ENCODE measurements around the gene DPP6. TPM values are rescaled to one million over a fixed set of nuclear protein-coding genes. Genes with fewer than 3 reads are reported as not detected.

The DPP6 gene
- total RNA-seq, 8 experiments from 2014 or later: 0.07 to 21.1 (median 1.7) TPM

DNA sequence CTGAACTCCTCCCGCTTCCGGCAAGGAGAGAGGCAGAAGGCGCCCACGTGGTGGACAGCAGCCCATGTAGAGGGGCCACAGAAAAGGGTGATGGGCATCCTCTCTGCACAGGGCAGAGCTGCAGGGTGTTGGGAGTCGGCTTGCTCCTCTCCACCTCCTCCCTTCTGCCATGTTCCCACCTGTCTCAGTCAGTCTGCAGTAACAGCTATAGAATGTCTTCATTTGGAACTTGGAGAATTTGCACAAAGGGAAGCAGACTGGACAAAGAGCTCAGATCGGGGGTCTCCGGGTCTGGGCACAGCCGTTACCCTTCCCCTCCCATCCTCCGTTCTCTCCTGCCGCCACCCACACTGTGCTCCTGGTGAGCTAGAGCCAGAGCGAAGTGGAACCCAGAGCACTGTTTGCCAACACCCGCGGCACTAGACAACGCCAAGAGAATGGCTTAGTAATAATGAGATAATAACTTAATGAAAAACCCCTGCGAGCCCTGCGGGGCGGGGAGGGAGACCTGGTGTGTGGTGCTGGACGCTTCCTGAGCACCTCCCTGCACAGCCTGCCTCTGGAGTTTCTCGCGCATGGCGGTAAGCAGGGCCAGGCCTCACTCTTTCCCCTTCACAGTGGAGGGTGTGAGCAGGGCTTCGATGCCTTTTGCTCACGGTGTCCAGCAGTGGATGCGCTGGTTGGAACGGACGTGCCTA, 696.0 kb downstream of the DPP6 start:
- in situ Hi-C loops (cut with MboI; ENCODE audit: low pct_unique_long_range_greater_than_20kb in 2 of 9, low sequenced_read_pairs in 9 of 9, unreplicated experiment in 9 of 9): no loop called here
- 20 to 100% (median 73%) methylated on average over 1 to 11 of the region's 26 CpGs; no CpG with 5 or more reads in 1 of the 10 experiments for WGBS, 10 experiments

DNA sequence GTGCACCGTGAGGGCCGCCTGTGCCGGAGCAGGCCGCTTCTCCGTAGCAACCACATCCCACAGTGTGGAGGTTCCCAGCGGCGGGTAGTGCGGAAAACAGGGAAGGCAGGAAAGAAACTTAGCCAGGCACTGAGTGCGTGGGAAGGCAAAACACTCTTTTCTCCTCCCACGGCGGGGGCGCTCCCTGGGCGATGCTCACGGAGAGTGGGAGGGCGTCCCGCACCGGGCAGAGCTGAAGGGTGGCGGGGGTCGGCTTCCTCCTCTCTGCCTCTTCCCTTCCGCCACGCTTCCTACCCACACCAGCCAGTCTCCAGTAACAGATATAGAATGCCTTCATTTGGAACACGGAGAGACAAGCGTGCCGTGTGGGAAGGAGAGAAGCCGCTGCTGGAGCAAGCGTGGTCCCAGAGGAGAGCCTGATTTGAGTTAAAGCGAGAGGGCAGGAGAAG, 698.2 kb downstream of the DPP6 start:
- Histone ChIP-seq H3K27ac (no peak overlapping the region), H3K4me3 (no peak overlapping the region), H3K4me1 (replicated peaks in 1 of 2) (no peaks in the 10 kb centered on the region)
- 31 to 85% (median 82%) methylated on average over 3 to 11 of the region's 27 CpGs; no CpG with 5 or more reads in 7 of the 10 experiments for WGBS, 10 experiments
- in situ Hi-C loops (cut with MboI; ENCODE audit: low pct_unique_long_range_greater_than_20kb in 2 of 9, low sequenced_read_pairs in 9 of 9, unreplicated experiment in 9 of 9): no loop called here
- no peak for ATAC-seq (replicated peaks in 6 of 8)

More for the DNA sequence above, 696.0 kb downstream of the DPP6 start:
- Histone ChIP-seq H3K4me1 (replicated peaks in 1 of 2) (no peaks in the 10 kb centered on the region), H3K27ac (no peak overlapping the region), H3K4me3 (no peak overlapping the region)
- no peak for ATAC-seq (replicated peaks in 6 of 8)

DNA sequence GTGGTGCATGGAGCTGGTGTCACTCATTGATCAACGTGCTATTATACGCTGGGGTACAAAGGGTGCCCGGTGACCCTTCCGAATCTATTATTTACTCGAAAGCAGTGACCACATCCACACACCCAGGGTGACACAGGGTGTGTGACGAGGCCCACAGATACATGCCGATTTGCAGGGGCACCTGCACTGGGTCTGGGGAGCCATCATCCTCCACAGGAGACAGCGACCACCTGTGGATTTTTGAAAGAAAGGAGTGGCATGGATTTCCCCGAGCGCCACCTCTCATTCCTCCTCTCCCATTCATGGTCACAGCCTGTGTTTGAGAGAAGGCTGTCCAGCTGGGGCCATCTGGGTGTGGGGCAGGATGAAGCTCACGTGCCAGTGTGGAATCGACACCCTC, 701.0 kb downstream of the DPP6 start:
- no peak overlapping the region for H3K27ac ChIP-seq
- in situ Hi-C loops (cut with MboI; ENCODE audit: low pct_unique_long_range_greater_than_20kb in 2 of 9, low sequenced_read_pairs in 9 of 9, unreplicated experiment in 9 of 9): no loop called here
- no peak overlapping the region for H3K4me3 ChIP-seq
- WGBS, 10 experiments: 15 to 81% (median 62%) methylated on average over 4 to 7 of the region's 12 CpGs; no CpG with 5 or more reads in 5 of the 10 experiments
- no peaks in the 10 kb centered on the region for H3K4me1 ChIP-seq (replicated peaks in 1 of 2)
- ATAC-seq (replicated peaks in 6 of 8): no peak

DNA sequence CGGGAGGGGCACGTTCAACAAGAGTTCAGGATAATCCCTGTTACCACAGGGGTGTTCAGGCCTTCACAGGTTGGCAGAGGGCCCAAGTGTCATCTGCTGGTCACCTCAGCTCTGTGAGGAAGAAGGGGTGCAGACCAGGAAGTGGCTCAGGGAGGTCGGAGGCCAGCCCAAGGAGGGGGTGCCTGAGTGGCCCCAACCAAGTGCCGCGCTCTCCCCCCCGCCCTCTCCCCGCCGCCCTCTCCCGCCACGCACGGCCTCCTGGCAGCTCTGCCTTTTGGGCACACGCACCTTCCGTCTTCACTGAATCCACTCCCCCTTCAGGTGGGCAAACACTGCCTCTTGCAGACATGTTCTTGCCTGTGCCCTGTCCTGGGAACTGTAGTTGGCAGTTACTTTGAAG, 705.6 kb downstream of the DPP6 start:
- Histone ChIP-seq H3K4me3 (no peak overlapping the region), H3K4me1 (replicated peaks in 1 of 2) (no peaks in the 10 kb centered on the region), H3K27ac (no peak overlapping the region)
- in situ Hi-C loops (cut with MboI; ENCODE audit: low pct_unique_long_range_greater_than_20kb in 2 of 9, low sequenced_read_pairs in 9 of 9, unreplicated experiment in 9 of 9): no loop called here
- WGBS, 10 experiments: 50% methylated on average over 1 of the region's 13 CpGs; no CpG with 5 or more reads in 9 of the 10 experiments
- ATAC-seq (replicated peaks in 6 of 8): no peak

DNA sequence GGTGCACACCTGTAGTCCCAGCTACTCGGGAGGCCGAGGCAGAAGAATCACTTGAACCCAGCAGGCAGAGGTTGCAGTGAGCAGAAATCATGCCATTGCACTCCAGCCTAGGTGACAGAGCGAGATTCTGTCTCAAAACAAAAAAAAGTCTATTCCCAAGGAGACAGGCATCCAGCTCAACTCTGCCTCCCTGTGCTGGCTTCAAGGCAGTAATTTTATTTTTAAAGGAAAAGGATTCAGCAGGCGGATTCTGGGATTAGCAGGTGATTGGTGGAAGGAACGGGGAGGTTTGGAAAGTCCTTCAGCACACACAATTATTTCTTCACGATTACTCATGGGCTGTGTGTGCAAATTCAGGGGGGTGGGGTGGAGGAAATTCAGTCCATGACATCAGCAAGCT, 707.8 kb downstream of the DPP6 start:
- 0 to 90% (median 69%) methylated on average over 1 to 5 of the region's 6 CpGs; no CpG with 5 or more reads in 3 of the 10 experiments for WGBS, 10 experiments
- Histone ChIP-seq H3K4me3 (no peak overlapping the region), H3K27ac (no peak overlapping the region), H3K4me1 (replicated peaks in 1 of 2) (no peaks in the 10 kb centered on the region)
- ATAC-seq (replicated peaks in 6 of 8): no peak
- in situ Hi-C loops (cut with MboI; ENCODE audit: low pct_unique_long_range_greater_than_20kb in 2 of 9, low sequenced_read_pairs in 9 of 9, unreplicated experiment in 9 of 9): no loop called here

DNA sequence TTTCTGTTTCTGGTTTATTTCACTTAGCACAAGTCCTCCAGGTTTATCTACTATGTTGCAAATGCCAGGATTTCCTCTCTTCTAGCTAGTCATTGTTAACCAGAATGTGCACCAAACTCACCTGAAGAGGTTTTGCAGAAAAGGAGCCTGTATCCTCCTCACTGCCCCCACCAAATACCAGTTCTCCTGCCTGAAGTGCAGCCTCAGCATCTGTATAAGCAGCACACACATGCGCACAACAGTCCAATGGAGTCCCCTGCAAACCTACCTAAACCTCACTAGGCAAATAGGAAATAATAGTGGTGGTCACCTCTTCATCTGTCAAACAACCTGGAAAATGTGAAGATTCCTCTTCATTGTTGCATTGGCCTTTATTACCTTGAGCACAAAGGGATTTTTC, 712.9 kb downstream of the DPP6 start:
- ATAC-seq (replicated peaks in 6 of 8): no peak
- WGBS, 10 experiments: 33 to 92% (median 83%) methylated on average over 1 of the region's 1 CpG; no CpG with 5 or more reads in 5 of the 10 experiments
- in situ Hi-C loops (cut with MboI; ENCODE audit: low pct_unique_long_range_greater_than_20kb in 2 of 9, low sequenced_read_pairs in 9 of 9, unreplicated experiment in 9 of 9): no loop called here
- no peak overlapping the region for H3K4me3 ChIP-seq
- no peaks in the 10 kb centered on the region for H3K4me1 ChIP-seq (replicated peaks in 1 of 2)
- no peak overlapping the region for H3K27ac ChIP-seq

DNA sequence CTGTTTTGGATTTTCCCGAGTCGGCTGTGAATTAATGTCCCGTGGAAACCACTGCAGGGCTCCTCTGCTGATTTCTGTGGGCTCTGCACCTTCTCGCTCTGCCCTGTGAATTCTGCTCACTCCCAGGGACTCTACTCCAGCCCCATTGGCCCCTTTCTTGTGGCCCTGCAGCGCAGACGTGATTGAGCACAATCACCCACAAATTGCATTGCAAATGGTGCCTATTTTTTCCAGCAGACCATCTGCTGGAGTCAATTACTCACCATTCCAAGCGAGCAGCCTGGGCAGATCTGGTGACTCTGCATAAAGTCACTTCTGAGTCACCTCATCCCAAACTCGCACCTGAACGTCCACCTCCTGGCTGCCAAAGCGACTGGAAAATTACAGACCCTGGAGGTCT, 714.9 kb downstream of the DPP6 start:
- Histone ChIP-seq H3K4me1 (replicated peaks in 1 of 2) (no peaks in the 10 kb centered on the region), H3K27ac (no peak overlapping the region), H3K4me3 (no peak overlapping the region)
- 7 to 76% (median 29%) methylated on average over 1 to 6 of the region's 10 CpGs; no CpG with 5 or more reads in 1 of the 10 experiments for WGBS, 10 experiments
- in situ Hi-C loops (cut with MboI; ENCODE audit: low pct_unique_long_range_greater_than_20kb in 2 of 9, low sequenced_read_pairs in 9 of 9, unreplicated experiment in 9 of 9): no loop called here
- peak in 4 of 8 experiments; percentile 28 to 50 (median 42) for ATAC-seq (replicated peaks in 6 of 8)

DNA sequence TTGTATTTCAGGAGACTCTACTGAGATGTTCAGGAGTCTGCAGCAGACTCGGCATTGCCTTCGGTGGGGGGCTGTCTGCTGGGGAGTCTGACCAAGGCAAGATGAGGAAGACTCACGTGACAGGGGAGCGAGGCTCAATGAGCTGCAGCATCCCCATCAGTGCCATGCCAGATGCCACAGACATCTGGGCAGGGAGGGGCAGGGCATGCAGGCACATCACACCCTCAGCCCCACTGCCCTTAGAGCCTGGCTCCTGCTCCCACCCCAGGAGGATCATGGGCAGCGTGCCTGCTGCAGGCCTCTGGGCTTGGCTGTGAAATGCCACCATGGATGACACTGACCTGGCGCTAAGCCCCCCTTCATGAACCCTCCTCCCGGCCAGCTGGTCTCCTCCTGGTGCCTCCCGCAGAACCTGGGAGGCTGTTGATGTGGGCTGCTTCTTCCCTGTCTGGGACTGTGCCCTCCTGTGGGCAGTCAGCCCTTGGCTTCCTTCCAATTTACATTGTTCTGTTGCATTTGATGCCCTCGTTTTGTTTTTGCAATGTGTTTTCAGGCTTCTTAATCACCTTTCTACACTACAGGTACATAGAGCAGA, 715.7 kb downstream of the DPP6 start:
- WGBS, 10 experiments: 0 to 100% (median 33%) methylated on average over 1 to 5 of the region's 9 CpGs; no CpG with 5 or more reads in 3 of the 10 experiments
- no peak overlapping the region for H3K27ac ChIP-seq
- no peak for ATAC-seq (replicated peaks in 6 of 8)

DNA sequence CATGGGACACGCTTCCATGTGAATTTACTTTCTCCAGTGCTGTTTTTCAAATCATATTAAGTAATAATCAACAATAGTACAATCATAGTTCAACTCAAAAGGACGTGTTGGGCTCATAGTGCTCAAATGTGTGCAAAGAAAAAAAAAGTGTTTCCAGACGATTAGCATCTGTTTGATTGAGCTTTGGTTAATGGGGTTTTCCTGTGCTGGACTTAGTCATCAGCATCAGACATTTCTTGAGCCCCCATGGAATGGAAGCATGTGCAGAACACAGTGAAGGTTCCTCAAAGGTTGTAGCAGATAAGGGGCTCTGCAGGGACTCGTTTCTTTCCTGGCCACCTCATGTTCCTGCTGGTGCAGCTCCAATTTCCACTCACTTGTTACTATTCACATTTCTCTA, 716.8 kb downstream of the DPP6 start:
- in situ Hi-C loops (cut with MboI; ENCODE audit: low pct_unique_long_range_greater_than_20kb in 2 of 9, low sequenced_read_pairs in 9 of 9, unreplicated experiment in 9 of 9): no loop called here
- Histone ChIP-seq H3K4me1 (replicated peaks in 1 of 2) (no peaks in the 10 kb centered on the region), H3K27ac (no peak overlapping the region), H3K4me3 (no peak overlapping the region)
- 0 to 100% (median 19%) methylated on average over 1 to 4 of the region's 4 CpGs; no CpG with 5 or more reads in 1 of the 10 experiments for WGBS, 10 experiments
- ATAC-seq (replicated peaks in 6 of 8): no peak

More for the DNA sequence above, 715.7 kb downstream of the DPP6 start:
- in situ Hi-C loops (cut with MboI; ENCODE audit: low pct_unique_long_range_greater_than_20kb in 2 of 9, low sequenced_read_pairs in 9 of 9, unreplicated experiment in 9 of 9): no loop called here
- Histone ChIP-seq H3K4me3 (no peak overlapping the region), H3K4me1 (replicated peaks in 1 of 2) (no peaks in the 10 kb centered on the region)

DNA sequence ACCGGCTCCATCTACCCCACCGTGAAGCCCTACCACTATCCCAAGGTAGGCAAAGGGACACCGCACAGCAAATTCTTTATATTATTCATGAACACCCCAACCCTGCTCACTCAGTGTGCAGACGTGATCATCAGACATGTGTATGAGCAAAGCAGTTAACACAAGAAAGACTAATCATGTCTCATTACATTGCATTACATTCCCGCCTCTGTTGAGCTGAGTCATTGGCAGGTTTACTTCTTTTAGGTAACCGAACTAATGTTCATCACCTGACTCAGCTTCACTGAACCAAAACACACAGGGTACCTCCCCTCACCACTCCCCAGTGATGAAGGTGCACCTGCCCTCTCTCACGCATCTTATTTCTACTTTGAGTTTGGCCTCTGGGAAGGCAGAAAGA, 717.3 kb downstream of the DPP6 start:
- ATAC-seq (replicated peaks in 6 of 8): no peak
- in situ Hi-C loops (cut with MboI; ENCODE audit: low pct_unique_long_range_greater_than_20kb in 2 of 9, low sequenced_read_pairs in 9 of 9, unreplicated experiment in 9 of 9): no loop called here

DNA sequence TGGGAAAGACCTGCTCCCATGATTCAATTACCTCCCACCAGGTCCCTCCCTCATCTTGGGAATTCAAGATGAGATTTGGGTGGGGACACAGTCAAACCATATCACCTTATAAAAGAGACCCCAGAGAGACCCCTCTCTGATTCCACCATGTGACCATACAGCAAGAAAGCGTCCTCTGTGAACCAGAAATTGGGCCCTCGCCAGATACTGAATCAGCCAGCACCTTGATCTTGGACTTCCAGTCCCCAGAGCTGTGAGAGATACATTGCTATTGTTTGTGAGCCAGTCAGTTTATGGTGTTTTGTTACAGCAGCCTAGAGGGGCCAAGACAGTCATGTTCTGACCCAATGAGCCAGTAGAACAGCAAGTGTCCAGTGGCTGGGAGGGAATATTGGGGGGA, 718.2 kb downstream of the DPP6 start:
- WGBS, 10 experiments: 0 to 70% (median 33%) methylated on average over 1 to 2 of the region's 2 CpGs; no CpG with 5 or more reads in 7 of the 10 experiments
- no peak for ATAC-seq (replicated peaks in 6 of 8)
- Histone ChIP-seq H3K27ac (no peak overlapping the region), H3K4me1 (replicated peaks in 1 of 2) (no peaks in the 10 kb centered on the region), H3K4me3 (no peak overlapping the region)
- in situ Hi-C loops (cut with MboI; ENCODE audit: low pct_unique_long_range_greater_than_20kb in 2 of 9, low sequenced_read_pairs in 9 of 9, unreplicated experiment in 9 of 9): no loop called here

More for the DNA sequence above, 717.3 kb downstream of the DPP6 start:
- no peak overlapping the region for H3K27ac ChIP-seq
- 17 to 100% (median 74%) methylated on average over 2 to 6 of the region's 7 CpGs; no CpG with 5 or more reads in 2 of the 10 experiments for WGBS, 10 experiments
- no peaks in the 10 kb centered on the region for H3K4me1 ChIP-seq (replicated peaks in 1 of 2)
- H3K4me3 ChIP-seq: no peak overlapping the region

DNA sequence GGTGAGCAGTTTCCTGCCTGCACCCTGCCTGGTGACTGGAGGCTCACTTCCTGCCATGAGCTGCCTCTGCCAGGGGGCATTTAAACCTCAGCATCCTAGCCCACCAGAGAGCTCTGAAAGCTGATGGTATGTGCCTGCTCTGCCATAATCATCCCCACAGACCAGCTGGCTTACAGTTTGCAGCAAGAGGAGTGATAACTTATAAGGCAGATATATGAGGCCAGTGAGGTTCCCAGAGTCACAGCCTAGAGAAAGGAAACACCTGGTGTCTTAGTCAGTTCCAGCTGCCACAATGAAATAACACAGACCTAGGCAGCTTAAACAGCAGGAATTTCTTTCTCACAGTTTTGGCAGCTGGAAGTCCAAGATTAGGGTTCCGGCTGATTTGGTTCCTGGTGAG, 718.8 kb downstream of the DPP6 start:
- H3K4me1 ChIP-seq (replicated peaks in 1 of 2): no peaks in the 10 kb centered on the region
- 80 to 100% (median 100%) methylated on average over 1 of the region's 1 CpG; no CpG with 5 or more reads in 4 of the 10 experiments for WGBS, 10 experiments
- ATAC-seq (replicated peaks in 6 of 8): no peak
- H3K4me3 ChIP-seq: no peak overlapping the region
- no peak overlapping the region for H3K27ac ChIP-seq
- in situ Hi-C loops (cut with MboI; ENCODE audit: low pct_unique_long_range_greater_than_20kb in 2 of 9, low sequenced_read_pairs in 9 of 9, unreplicated experiment in 9 of 9): no loop called here

DNA sequence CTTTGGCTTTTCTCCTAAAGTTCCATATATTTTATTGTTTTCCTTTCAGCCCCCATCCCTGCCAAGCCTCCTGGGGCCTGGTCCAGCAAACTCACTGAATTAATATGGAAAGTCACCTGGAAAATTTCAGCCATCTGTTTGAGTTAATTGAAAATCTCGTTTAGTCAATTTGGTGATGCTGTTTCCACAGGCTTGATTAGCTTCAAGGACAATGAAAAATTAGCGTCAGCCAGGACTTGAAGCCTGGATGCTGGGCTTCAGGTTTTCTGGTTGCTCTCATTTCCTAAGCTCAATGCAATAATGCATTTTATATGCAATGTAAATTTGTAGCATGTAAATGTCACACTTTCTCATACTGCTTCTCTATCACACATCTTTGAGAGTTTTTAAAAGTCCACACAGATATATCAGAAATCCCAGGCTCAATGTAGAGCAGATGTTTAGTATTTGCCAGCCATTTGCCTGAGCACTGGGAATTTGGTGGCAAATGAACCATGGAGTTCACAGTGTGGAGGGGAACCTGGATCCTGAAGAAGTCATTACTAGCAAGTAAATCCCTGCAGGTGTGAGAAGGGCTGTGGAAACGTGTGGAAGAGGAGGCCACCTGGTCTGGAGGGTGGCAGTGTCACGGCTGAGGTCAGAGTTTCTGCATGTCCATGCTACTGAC, 722.2 kb downstream of the DPP6 start:
- ATAC-seq (replicated peaks in 6 of 8): no peak
- no peak overlapping the region for H3K27ac ChIP-seq
- 0 to 100% (median 45%) methylated on average over 1 to 4 of the region's 4 CpGs for WGBS, 10 experiments
- H3K4me3 ChIP-seq: no peak overlapping the region
- in situ Hi-C loops (cut with MboI; ENCODE audit: low pct_unique_long_range_greater_than_20kb in 2 of 9, low sequenced_read_pairs in 9 of 9, unreplicated experiment in 9 of 9): no loop called here
- no peaks in the 10 kb centered on the region for H3K4me1 ChIP-seq (replicated peaks in 1 of 2)

Measured in motor neuron (in vitro differentiated cells).